ENCODE results near the gene FSCN2. TPM values are rescaled to one million over a fixed set of nuclear protein-coding genes. Genes with fewer than 3 reads are reported as not detected.

The FSCN2 gene
- total and polyA plus RNA-seq, 10 of the 15 experiments (the other 5 are each of a cell fraction or from before 2014, with no cell fraction given) = 0.12 to 2.1 (median 0.65) TPM; not detected in 3

- TF ChIP-seq ATF7 (IDR thresholded peaks at IDR 0.05; ENCODE audit: low read depth) = no peak
- no peak for TF ChIP-seq HDAC2 (IDR thresholded peaks at IDR 0.05)
- no peak for TF ChIP-seq PAX8 (IDR thresholded peaks at IDR 0.05)
- no peak for TF ChIP-seq SREBF1 (IDR thresholded peaks at IDR 0.05; ENCODE audit: low read length)
- TF ChIP-seq STAT1 (conservative IDR thresholded peaks at IDR 0.05) = no peak
- no peak for TF ChIP-seq SREBF2 (IDR thresholded peaks at IDR 0.05; ENCODE audit: low read length)
- no peak overlapping the region for H3K27ac ChIP-seq (ENCODE audit: control insufficient read depth, insufficient read depth)
- H4K20me1 ChIP-seq (ENCODE audit: control insufficient read depth, insufficient read depth) = no peaks in the 10 kb centered on the region
- SMC1A ChIA-PET (ENCODE audit: uncharacterized antibody, unreplicated experiment) = interaction anchor here (0.7 kb wide), 2 partner anchors 18 to 131 kb away, joined by 3 read pairs; no protein-coding TSS in a partner anchor
- no peak for ATAC-seq
- H3K79me2 ChIP-seq (ENCODE audit: control insufficient read depth, insufficient read depth, low read length) = no peaks in the 10 kb centered on the region
- H3K4me2 ChIP-seq (ENCODE audit: control insufficient read depth, insufficient read depth) = no peak overlapping the region
- intact Hi-C loops (cut with micrococcal nuclease; ENCODE audit: unreplicated experiment) = no loop called here
- DNase-seq (ENCODE audit: low read depth, low spot score) = no peak
- CTCF ChIA-PET = no interaction called here
- H3K9ac ChIP-seq (ENCODE audit: control insufficient read depth, insufficient read depth, low read length) = no peak overlapping the region
- RAD21 ChIA-PET (ENCODE audit: unreplicated experiment) = no interaction called here
- no peak for FAIRE-seq
- WGBS (ENCODE audit: insufficient coverage, insufficient replicate concordance, low lambda C conversion rate, missing lambda C conversion rate) = 98% methylated on average over 8 of the region's 8 CpGs
- in situ Hi-C loops (cut with MboI) = no loop called here
- no peaks in the 10 kb centered on the region for H3K4me1 ChIP-seq (ENCODE audit: control insufficient read depth, insufficient read depth, low read length)
- peaks cover 16 to 28% of the 10 kb centered on the region in 2 experiments for H3K36me3 ChIP-seq (ENCODE audit: control insufficient read depth in 2 of 2, insufficient read depth in 2 of 2, low read length in 1 of 2)
- no peak overlapping the region for H3K4me3 ChIP-seq
- no peaks in the 10 kb centered on the region for H3K27me3 ChIP-seq (replicated peaks in 1 of 2; ENCODE audit: control insufficient read depth in 2 of 2, insufficient read depth in 2 of 2, low read length in 1 of 2)
- POLR2A ChIA-PET = no interaction called here
- H3K9me3 ChIP-seq (replicated peaks; ENCODE audit: control insufficient read depth, insufficient read depth, low read length) = no peaks in the 10 kb centered on the region
- BruUV-seq (replicated peaks) = no TSS peak
- no peak overlapping the region for H2AFZ ChIP-seq (ENCODE audit: control insufficient read depth, low read depth, low read length)
These were observed 53.6 kb downstream of the FSCN2 start for GRCh38 chr17:81581758-81582157.

DNA sequence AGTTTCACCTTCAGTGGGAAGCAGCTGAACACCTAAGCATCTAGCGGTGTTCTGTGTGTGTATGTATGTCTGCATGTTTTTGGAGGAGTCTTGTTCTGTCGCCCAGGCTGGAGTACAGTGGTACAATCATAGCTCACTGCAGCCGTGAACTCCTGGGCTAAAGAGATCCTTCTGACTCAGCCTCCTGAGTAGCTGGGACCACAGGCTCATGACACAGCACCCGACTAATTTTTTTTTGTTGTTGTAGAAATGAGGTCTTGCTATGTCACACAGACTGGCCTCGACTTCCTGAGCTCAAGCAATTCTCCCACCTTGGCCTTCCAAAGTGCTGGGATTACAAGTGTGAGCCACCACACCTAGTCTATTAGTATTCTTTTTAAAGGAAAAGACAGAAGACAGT lies 54.2 kb downstream of the FSCN2 start:
- no peak for ATAC-seq
- SMC1A ChIA-PET (ENCODE audit: uncharacterized antibody, unreplicated experiment) = interaction anchor here (0.7 kb wide), 1 partner anchor 18 kb away, joined by 3 read pairs; no protein-coding TSS in a partner anchor
- WGBS (ENCODE audit: insufficient coverage, insufficient replicate concordance, low lambda C conversion rate, missing lambda C conversion rate) = 81% methylated on average over 5 of the region's 5 CpGs
- TF ChIP-seq, protein P1, sequence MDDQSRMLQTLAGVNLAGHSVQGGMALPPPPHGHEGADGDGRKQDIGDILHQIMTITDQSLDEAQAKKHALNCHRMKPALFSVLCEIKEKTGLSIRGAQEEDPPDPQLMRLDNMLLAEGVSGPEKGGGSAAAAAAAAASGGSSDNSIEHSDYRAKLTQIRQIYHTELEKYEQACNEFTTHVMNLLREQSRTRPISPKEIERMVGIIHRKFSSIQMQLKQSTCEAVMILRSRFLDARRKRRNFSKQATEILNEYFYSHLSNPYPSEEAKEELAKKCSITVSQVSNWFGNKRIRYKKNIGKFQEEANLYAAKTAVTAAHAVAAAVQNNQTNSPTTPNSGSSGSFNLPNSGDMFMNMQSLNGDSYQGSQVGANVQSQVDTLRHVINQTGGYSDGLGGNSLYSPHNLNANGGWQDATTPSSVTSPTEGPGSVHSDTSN (IDR thresholded peaks at IDR 0.05; ENCODE audit: insufficient replicate concordance, low read depth, low read length) = no peak
- no peak for TF ChIP-seq FOXK2 (IDR thresholded peaks at IDR 0.05)
- TF ChIP-seq HDGF (IDR thresholded peaks at IDR 0.05) = no peak
- no peak for TF ChIP-seq BHLHE40 (IDR thresholded peaks at IDR 0.05; ENCODE audit: borderline replicate concordance in 1 of 2, low read depth in 2 of 2, low read length in 1 of 2)
- TF ChIP-seq DPF2 (IDR thresholded peaks at IDR 0.05) = no peak
- TF ChIP-seq, protein P2, sequence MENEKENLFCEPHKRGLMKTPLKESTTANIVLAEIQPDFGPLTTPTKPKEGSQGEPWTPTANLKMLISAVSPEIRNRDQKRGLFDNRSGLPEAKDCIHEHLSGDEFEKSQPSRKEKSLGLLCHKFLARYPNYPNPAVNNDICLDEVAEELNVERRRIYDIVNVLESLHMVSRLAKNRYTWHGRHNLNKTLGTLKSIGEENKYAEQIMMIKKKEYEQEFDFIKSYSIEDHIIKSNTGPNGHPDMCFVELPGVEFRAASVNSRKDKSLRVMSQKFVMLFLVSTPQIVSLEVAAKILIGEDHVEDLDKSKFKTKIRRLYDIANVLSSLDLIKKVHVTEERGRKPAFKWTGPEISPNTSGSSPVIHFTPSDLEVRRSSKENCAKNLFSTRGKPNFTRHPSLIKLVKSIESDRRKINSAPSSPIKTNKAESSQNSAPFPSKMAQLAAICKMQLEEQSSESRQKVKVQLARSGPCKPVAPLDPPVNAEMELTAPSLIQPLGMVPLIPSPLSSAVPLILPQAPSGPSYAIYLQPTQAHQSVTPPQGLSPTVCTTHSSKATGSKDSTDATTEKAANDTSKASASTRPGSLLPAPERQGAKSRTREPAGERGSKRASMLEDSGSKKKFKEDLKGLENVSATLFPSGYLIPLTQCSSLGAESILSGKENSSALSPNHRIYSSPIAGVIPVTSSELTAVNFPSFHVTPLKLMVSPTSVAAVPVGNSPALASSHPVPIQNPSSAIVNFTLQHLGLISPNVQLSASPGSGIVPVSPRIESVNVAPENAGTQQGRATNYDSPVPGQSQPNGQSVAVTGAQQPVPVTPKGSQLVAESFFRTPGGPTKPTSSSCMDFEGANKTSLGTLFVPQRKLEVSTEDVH (IDR thresholded peaks at IDR 0.05; ENCODE audit: low read depth, partially characterized antibody) = no peak
- TF ChIP-seq TAF1 (IDR thresholded peaks at IDR 0.05; ENCODE audit: borderline replicate concordance, low read depth, low read length) = no peak
- TF ChIP-seq NFXL1 (IDR thresholded peaks at IDR 0.05; ENCODE audit: borderline replicate concordance) = no peak
- TF ChIP-seq POLR2AphosphoS5 (IDR thresholded peaks at IDR 0.05; ENCODE audit: low read length) = no peak

More for the DNA sequence above, 54.2 kb downstream of the FSCN2 start:
- Histone ChIP-seq H3K4me1 (ENCODE audit: control insufficient read depth, insufficient read depth, low read length) (no peaks in the 10 kb centered on the region), H3K79me2 (ENCODE audit: control insufficient read depth, insufficient read depth, low read length) (no peaks in the 10 kb centered on the region), H2AFZ (ENCODE audit: control insufficient read depth, low read depth, low read length) (no peak overlapping the region), H3K4me2 (ENCODE audit: control insufficient read depth, insufficient read depth) (no peak overlapping the region), H3K4me3 (no peak overlapping the region), H3K27ac (ENCODE audit: control insufficient read depth, insufficient read depth) (no peak overlapping the region), H3K36me3 (ENCODE audit: control insufficient read depth in 2 of 2, insufficient read depth in 2 of 2, low read length in 1 of 2) (peaks cover 19 to 26% of the 10 kb centered on the region in 2 experiments), H3K9ac (ENCODE audit: control insufficient read depth, insufficient read depth, low read length) (no peak overlapping the region), H3K27me3 (replicated peaks in 1 of 2; ENCODE audit: control insufficient read depth in 2 of 2, insufficient read depth in 2 of 2, low read length in 1 of 2) (no peaks in the 10 kb centered on the region), H3K9me3 (replicated peaks; ENCODE audit: control insufficient read depth, insufficient read depth, low read length) (no peaks in the 10 kb centered on the region), H4K20me1 (ENCODE audit: control insufficient read depth, insufficient read depth) (no peaks in the 10 kb centered on the region)
- in situ Hi-C loops (cut with MboI) (no loop called here), intact Hi-C loops (cut with micrococcal nuclease; ENCODE audit: unreplicated experiment) (no loop called here)
- FAIRE-seq (no peak), DNase-seq (ENCODE audit: low read depth, low spot score) (no peak)
- no TSS peak for BruUV-seq (replicated peaks)
- ChIA-PET RAD21 (ENCODE audit: unreplicated experiment) (no interaction called here), CTCF (no interaction called here), POLR2A (no interaction called here)

All from GM12878 (cell line).